Urothelium cell line (cell line): ENCODE data around the gene F5.

ENCODE experiments used
- DNase-seq: peaks from one replicate; pipeline ENCODE4 v3.0.0; 2011; ENCODE audit warnings: low spot score, mixed read lengths
- FAIRE-seq: peaks from 2 replicates; lab custom pipeline; 2011; peaks lifted over from hg19 to GRCh38; lab: Jason Lieb, UNC

Gene F5

DNA sequence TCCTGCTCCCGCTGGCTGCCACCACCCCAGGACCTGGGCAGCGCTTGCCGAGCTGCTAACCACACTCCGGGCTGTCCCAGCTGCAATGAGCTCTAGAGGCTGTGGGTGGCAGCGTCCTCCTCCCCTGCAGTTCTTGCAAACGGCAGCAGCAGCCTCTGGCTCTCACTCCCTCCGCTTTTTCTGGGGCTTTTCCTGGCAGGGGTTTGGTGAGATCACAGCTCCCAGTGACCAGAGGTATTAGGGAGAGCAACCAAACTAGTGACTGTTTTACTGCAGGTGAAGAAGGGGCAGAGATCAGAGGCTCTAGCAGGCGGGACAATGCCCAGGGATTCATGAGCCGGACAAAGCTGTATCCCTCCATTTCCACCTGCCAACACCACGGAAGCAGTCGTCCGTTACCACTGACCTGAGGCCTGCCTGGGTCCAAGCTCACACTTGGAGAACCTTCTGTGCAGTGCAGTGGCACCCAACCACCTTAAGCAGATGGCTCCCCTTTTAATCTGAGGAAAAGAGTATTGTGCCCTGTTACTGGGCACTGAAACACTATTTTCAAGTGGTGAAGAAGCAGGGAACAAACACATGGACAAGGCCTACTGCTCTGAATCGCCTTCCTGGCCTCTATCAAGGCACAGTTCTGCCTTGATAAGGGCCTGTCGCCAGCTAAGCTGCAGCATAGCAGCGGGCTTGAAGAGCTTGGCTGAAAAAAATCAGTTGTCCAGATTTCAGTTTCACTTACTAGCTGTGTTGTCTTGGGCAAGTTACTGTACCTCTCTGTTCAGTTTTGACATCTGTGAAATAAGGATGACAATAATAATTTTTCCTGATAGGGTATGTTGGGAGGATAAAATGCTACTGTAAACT, at the start of gene F5:
F5 (minus strand) TSS at position 87 of the 861 bp plus-strand sequence. CDS start 95 bp downstream, outside the sequence.
- DNase-seq (peak; percentile 84), FAIRE-seq (no peak)

GRCh38 chr1:169634877-169635276, 48.6 kb upstream of the F5 start:
- FAIRE-seq, result no peak

GRCh38 chr1:169634145-169634544, 47.9 kb upstream of the F5 start:
- no peak for FAIRE-seq

More at GRCh38 chr1:169634877-169635276, 48.6 kb upstream of the F5 start:
- no peak for DNase-seq

GRCh38 chr1:169631249-169631648, 45.0 kb upstream of the F5 start:
- FAIRE-seq (no peak), DNase-seq (no peak)

More at GRCh38 chr1:169634145-169634544, 47.9 kb upstream of the F5 start:
- DNase-seq, result no peak

- FAIRE-seq (no peak), DNase-seq (no peak)
These were observed 43.7 kb upstream of the F5 start, which contains the start of gene SELP for GRCh38 chr1:169630006-169630405. Gene SELP, minus strand, starts transcription at chr1:169630124. Its CDS starts 50 bp downstream, at chr1:169630074.

- FAIRE-seq, result no peak
- no peak for DNase-seq
These were observed 38.6 kb upstream of the F5 start for GRCh38 chr1:169624912-169625311.

DNA sequence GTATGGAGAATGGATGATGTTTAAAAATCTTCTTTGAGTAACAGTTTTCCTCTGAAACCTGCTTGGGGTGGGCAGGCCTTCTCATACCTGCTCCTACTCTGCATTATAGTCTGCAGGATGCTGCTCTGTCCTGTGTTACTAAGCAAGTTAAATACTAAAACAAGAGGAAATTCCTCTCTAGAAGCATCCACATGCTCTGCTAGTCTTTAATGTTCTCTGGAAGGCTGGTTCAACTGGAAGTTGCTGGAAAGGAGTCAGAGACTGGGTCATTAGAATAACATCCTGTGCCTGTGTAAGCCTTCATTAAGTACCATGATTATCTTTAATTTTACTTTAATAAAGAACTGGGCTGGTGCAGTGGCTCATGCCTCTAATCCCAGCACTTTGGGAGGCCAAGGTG, 37.8 kb upstream of the F5 start:
- FAIRE-seq (no peak), DNase-seq (no peak)

DNA sequence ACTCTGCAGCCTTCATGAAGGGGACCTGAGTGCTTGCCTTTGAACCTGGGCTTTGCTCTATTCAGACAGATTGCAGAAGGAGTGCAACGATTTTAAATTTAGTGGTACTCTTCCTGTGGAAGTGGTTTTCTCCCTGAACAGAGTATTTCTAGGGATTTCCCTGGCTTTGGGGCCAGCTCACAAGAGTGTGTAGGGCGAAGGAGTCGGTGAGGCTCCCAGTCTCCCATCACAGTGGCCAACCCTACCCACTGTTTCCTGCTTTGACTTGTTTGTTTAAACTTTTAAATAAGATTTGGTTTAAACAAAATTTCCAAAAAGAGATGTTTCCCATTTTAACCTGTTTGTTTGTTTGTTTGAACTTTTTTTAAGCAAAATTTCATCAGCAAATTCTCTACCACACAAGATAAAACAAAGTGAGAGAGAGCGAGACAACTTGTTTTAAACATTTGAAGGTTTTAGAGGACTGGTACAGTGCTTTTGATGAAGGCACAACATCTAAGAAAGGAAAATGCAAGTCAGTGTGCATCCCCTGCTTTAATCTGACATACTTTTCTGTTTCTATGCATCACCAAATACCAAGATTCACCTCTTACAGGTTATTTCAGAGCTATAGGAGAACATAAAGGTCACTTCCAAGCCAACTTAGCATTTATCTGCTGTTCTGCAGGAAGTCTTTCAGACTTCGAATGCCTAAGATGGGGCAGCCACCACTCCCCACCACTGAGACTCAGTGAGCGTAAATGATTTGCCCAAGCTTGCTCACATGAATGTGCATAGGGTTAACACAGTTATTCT, 37.0 kb upstream of the F5 start:
- DNase-seq (no peak), FAIRE-seq (no peak)

- FAIRE-seq (peak; percentile 67), DNase-seq (no peak)
These were observed 34.3 kb upstream of the F5 start for GRCh38 chr1:169620565-169620964.

DNA sequence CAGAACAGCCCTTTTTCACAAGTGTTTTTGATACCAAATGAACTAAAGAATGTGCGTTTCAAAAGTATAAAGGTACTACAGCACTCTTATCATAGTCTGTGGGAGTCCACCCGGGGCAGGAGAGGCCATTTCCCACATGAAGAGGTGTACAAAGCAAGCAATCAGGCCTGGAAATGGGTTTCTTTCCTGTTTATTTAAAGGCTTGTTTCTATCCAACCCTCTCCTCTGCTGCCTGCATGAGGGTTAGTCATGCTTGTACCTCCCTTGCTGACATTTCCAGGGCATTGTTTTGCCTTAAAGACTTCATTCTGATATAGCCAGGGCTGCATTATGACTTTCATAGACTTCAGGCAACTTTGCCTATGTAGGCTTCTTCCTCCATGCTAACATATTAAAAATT, 32.1 kb upstream of the F5 start:
- no peak for DNase-seq
- FAIRE-seq, result no peak

GRCh38 chr1:169615803-169616202, 29.5 kb upstream of the F5 start:
- no peak for DNase-seq
- FAIRE-seq, result no peak

GRCh38 chr1:169610858-169611257, 24.6 kb upstream of the F5 start:
- DNase-seq, result no peak
- FAIRE-seq, result no peak

- no peak for FAIRE-seq
These were observed 23.8 kb upstream of the F5 start for GRCh38 chr1:169610108-169610507.

DNA sequence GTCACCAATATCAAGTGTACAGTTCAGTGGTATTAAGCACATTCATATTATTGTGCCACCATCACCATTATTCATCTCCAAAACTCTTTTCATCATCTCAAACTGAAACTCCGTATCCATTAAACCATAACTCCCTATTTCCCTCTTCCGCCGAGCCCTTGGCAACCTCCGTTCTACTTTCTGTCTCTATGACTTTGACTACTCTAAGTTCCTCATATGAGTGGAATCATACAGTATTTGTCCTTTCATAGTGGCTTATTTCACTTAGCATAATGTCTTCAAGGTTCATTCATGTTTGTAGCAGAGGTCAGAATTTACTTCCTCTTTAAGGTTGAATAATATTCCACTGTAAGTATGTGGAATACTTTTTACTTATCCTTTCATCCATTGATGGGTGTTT, 21.9 kb upstream of the F5 start:
- no peak for FAIRE-seq
- DNase-seq, result no peak

More at GRCh38 chr1:169610108-169610507, 23.8 kb upstream of the F5 start:
- no peak for DNase-seq

DNA sequence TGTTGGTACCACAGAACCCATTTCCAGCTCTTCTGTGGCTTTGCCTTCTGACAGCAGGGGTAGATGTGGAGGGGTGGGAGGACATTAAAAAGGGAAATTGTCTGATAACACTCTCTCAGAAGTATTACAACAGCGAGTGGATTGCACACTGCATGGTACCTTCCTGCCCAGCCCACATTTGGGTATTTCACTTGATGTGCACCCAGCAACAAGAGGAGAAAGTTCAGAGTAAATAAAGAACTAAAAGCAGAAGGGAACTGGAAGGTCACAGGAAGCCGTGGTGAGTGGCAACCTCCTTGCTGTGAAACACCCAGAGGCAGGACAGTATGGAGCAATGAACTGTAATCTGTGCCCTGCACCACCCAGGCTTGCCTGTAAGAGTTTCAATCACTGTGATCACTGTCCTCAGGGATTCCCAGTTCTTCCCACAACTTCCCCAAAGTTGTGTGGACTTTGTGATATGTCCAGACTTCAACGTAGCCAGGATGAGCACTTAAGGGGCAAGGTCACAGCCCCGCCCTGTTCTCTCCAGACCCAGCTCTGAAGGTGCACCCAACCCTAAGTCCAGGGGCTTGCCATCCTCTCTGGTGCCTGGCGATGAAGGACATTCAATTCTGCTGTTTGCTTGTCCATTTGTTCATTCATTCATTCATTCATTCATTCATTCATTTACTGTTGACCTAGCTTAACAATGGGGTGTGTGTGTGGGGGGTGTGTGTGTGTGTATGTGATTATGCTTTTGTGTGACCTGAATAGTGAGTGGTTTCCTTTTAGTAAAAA, 18.7 kb upstream of the F5 start:
- no peak for DNase-seq
- no peak for FAIRE-seq

- FAIRE-seq (no peak), DNase-seq (no peak)
These were observed 15.0 kb upstream of the F5 start for GRCh38 chr1:169601096-169601881.

GRCh38 chr1:169595764-169596711, 9.8 kb upstream of the F5 start:
- DNase-seq (peak; percentile 29), FAIRE-seq (no peak)

DNA sequence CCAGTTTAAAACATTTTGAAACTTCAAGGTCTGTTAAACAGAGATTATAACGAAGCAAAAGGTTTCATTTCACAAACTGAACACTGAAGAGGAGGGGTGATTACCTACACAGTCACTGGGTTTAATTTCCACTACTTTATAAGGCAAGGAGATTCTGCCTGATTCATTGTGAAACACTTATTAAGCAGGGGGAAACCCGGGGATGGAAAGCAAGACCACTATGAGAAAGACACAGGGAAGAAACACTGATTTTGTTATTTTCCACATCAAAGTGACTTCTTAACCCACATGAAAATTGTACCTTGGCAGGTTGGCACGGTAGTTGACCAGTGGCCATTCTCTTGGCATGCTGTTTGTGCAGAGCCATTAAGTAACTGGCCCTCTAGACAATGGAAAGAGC, 8.1 kb upstream of the F5 start:
- FAIRE-seq (no peak), DNase-seq (no peak)

DNA sequence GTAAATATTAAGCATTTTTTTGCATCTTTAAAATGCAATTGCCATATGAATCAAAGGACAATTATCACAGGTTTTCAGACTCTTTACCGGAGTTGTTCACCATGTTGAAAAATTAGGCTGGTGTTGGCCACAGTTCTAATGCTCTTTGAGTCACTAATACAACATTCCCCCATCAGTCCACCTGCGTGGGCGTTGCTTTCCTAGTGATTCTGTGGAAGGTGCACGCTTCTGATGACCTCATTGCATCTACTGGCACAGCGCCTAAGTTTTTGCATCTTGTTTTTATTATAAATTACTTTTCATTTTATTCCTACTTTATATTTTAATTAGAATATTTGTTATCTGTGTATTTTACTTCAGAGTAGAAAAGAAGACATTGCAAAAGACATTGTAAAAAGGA, 4.7 kb upstream of the F5 start:
- peak; percentile 14 for DNase-seq
- FAIRE-seq, result no peak
